HG03045 (cell line): ENCODE data around the gene CHMP4B.

Experiments
- ATAC-seq: cut with Tn5 transposase; IDR thresholded peaks from one replicate; pipeline ENCODE4 v1.9.1; 2021; ENCODE audit warnings: mild to moderate bottlenecking, moderate library complexity; ENCODE audit not compliant: unreplicated experiment

Gene CHMP4B

DNA sequence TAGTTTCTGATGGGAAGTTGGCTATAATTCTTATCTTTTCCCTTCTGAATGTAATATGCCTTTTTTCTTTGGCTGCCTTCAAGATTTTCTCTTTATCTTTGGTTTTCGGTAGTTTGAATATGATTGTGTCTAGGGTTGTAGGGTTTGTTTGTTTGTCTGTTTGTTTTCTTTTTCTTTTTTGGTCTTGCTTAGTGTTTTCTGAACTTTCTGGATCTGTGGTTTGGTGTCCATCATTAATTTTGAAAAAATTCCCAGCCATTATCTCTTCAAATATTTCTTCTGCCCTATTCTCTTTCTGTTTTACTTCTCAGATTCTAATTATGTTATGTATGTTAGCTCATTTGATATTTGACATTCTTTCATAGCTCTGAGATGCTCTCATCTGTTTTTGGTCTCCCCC lies 79.4 kb downstream of the CHMP4B start:
- ATAC-seq: no peak

DNA sequence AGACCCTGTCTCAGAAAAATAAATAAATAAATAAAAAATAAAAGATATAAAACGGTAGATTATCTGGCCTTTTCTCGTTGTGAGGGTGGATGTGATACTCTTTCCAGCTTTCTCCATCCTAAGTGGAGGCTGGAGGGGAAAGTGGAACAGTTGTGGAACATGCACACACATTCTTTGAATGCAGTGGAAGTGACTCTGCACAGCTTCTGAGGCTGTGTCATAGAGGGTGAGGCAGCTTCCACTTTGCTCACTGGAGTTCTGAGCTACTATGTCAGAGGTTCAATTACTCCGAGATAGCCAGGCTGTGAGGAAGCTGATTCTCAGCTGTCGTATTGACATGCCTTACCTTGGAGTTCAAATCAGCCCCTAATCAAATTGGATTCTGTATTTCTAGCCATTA lies 82.2 kb downstream of the CHMP4B start:
- no peak for ATAC-seq

DNA sequence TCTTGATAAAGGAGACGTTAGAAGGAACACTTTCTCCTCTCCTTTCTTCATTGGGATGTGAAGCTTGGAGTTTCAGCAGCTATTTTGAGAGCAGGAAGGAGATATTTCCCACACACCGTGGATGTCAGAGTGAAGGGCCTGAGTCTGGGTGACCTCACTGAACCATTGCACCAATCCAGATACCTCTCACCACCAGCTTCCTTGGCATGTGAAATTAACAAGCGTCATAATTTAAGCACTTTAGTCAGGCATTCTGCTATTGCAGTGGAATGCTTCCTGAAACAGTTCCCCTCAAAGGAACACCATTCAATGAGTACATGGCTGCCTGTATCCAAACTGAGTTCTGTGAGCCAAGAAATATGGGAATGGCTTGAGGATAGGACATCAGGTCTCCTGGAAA lies 83.7 kb downstream of the CHMP4B start:
- ATAC-seq: no peak

DNA sequence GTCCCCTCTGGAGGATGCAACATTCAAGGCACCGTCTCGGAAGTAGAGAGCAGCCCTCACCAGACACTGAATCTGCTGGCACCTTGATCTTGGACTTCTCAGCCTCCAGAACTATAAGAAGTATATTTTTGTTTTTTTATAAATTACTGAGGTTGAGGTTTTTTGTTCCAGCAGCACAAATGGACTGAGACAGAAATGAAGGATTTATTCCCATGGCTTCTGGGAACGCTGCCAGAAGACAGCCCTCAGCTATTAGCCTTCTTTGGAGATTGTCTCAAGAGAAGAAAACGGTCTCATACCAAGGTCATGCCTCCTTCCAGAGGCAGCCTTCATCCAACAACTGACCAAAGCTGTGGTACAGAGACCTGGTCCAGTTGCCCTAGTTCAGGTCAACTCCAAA lies 85.4 kb downstream of the CHMP4B start:
- ATAC-seq: no peak

DNA sequence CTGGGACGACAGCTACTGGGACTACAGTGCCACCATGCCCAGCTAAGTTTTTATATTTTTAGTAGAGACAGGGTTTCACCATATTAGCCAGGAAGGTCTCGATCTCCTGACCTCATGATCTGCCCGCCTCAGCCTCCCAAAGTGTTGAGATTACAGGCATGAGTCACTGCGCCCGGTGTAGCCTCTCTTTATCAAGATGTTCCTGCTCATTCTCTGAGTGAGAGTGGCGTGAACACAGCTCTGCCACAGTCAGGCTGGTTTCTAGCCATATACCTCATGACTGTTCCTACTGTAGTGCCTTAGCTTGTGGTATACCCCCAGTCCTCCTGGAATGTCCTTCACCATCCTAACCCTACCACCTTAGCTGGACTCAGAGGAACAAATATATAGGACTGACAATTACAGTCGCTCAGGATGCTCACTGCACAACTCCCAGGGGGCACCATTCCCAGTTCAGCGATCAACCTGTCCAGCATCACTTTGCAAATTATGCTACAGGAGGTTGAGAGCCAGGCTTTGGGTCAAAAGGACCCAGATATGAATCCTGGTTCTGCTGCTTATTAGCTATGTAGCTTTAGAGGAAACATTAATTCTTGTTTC lies 86.3 kb downstream of the CHMP4B start:
- no peak for ATAC-seq

DNA sequence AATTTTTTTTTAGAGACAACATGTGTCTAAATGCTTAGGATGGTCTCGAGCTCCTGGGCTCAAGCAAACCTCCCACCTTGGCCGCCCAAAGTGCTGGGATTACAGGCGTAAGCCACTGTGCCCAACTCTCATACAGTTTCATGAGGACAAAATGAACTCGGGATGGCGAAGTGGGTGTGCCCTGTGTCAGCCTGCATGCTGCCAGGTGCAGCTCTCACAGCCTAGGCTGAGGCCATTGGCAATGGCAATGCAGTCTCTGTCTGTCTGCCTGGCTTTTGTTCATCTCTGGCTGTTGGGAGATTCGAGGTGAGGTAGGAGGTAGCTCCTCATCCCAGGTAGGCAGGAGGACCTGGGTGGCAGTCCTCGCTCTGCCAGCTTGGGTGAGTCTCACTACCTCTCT lies 88.0 kb downstream of the CHMP4B start:
- no peak for ATAC-seq

DNA sequence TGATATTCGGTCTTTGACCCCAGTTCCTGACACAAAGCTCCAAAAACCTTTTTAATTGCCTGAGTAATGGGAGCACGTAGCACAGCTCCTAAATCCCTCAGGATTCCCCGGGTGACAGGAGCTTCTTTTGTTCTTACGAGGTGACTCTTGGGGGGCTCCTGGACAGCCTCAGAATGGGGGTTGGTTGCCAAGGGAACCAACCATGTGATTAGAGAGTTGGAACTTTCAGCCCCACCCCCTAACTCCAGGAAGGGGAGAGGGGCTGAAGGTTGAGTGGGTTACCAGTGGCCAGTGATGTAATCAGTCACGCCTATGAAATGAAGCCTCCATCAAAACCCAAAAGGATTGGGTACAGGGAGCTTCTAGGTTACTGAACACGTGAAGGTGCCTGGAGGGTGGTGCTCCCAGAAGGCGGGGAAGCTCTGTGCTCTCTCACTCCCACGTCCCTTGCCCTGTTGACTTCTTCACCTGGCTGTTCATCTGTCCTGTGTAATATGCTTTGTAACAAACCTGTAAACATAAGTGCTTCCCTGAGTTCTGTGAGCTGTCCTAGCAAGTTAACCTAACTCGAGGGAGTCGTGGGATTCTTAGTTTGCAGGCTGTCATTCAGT lies 89.5 kb downstream of the CHMP4B start:
- no peak for ATAC-seq

DNA sequence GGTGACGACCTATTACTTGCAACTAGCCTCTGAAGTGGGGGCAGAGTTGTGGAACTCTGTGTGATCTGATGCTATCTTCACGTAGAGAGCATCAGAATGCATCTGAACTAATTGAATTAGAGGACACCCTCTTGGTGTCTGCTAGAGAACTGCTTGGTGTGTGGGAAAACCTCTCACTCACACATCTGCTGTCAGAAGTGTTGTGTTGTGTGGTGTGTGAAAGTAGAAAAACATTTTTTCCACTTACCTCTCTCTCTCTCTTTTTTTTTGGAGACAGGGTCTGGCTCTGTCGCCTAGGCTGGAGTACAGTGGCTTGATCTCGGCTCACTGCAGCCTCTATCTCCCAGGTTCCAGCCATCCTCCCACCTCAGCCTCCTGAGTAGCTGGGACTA lies 90.0 kb downstream of the CHMP4B start:
- ATAC-seq: no peak

DNA sequence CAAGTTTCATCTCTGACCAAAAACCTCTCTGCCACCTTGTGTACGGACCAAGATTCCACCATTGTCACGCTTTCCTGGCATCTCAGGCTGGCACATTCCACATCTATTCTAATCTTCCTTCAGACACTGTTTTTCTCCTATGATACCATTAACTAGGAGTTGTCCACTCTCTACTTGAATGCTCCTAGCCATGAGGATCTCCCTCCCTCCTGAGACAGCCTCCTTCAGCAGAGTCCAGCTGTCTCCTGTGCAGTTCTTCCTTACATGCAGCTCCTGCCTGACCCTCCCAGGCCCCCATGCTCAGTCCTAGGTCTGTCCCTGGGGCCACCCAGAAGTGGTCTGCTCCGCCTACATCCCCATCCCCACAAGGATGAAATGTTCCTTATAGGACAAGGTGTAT lies 90.9 kb downstream of the CHMP4B start:
- ATAC-seq: no peak
